ENCODE results near the gene EFNA2. TPM values are rescaled to one million over a fixed set of nuclear protein-coding genes. Genes with fewer than 3 reads are reported as not detected.
A peak's percentile ranks its signal among the peaks of the same experiment; 100 is the strongest.
"Not testable (repeated sequence)": the region's sequence is repeated elsewhere in the genome, so short reads cannot be mapped to it uniquely, and the experiment has no call there.

EFNA2 gene
- total RNA-seq, 2 donors from 2014 or later = not detected

- H3K27ac Mint-ChIP-seq; ATAC-seq (replicated peaks); H3K4me1 Mint-ChIP-seq; H3K36me3 Mint-ChIP-seq (ENCODE audit: low read depth); H3K27me3 Mint-ChIP-seq; H3K9me3 Mint-ChIP-seq; H3K4me3 Mint-ChIP-seq: not testable (repeated sequence)
Observed at GRCh38 chr19:1332208-1332607, 46.5 kb downstream of the EFNA2 start.

GRCh38 chr19:1336079-1336684 is 50.5 kb downstream of the EFNA2 start:
- no peak for ATAC-seq (replicated peaks)
- Mint-ChIP-seq H3K9me3 (no peaks in the 10 kb centered on the region), H3K4me3 (no peak overlapping the region), H3K27me3 (peaks cover 4% of the 10 kb centered on the region), H3K4me1 (no peaks in the 10 kb centered on the region), H3K36me3 (ENCODE audit: low read depth) (no peaks in the 10 kb centered on the region), H3K27ac (no peak overlapping the region)

DNA sequence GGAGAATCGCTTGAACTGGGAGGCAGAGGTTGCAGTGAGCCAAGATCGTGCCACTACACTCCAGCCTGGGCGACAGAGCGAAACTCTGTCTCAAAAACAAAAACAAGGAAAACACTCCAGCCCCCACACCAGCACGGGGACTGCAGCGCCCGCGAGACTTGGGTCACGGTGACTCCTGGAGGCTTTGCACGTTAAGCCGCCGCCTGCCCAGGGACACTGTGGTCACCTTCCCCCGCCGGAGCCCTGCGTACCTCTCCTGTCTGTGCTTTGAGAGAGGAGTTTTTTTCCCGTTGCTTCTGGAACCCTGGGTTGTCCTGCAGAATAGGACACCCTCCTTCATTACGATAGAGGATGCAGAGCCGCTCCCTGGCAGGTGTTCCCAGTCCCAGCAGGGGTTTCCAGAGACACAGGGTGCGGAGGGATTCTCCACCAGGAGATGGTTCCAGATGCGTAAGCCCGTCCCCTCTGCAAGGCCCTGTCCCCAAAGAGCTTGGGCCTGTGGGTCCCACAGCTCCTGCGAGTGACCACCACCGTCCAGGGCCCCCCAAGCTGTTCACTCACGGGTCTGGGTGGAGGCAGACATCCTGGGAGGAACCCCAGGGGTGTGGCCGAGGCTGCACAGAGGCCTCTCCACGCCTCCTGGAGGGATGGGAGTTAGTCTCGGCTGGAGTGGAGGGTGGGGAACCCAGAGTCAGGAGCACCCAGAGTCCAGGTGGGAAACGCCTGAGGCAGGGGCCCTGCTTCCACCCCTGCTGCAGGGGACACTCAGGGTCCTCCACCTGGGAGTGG is 55.2 kb downstream of the EFNA2 start:
- Mint-ChIP-seq H3K27me3 (peaks cover 4% of the 10 kb centered on the region), H3K4me1 (peaks cover 5% of the 10 kb centered on the region), H3K9me3 (no peaks in the 10 kb centered on the region), H3K27ac (no peak overlapping the region), H3K36me3 (ENCODE audit: low read depth) (no peaks in the 10 kb centered on the region), H3K4me3 (no peak overlapping the region)
- no peak for ATAC-seq (replicated peaks)

DNA sequence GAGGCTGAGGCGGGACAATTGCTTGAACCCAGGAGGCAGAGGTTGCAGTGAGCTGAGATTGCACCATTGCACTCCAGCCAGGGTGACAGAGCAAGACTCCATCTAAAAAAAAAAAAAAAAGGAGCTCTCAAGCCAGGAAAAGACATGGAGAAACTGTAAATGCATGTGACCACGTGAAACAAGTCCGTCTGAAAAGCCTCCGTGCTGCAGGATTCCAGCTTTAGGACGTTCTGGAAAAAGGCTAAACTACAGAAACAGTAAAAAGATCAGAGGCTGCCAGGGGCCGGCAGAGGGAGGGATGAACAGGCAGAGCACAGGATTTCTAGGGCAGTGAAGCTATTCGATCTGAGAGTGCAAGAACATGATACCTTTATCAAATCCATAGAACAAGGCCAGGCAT is 57.4 kb downstream of the EFNA2 start:
- Mint-ChIP-seq H3K4me1 (peaks cover 5% of the 10 kb centered on the region), H3K4me3 (no peak overlapping the region), H3K36me3 (ENCODE audit: low read depth) (no peaks in the 10 kb centered on the region), H3K27me3 (peaks cover 2% of the 10 kb centered on the region), H3K27ac (no peak overlapping the region), H3K9me3 (no peaks in the 10 kb centered on the region)
- ATAC-seq (replicated peaks) = no peak

- peak overlapping the region; percentile 63 for H3K27ac Mint-ChIP-seq
- no peak overlapping the region for H3K4me3 Mint-ChIP-seq
- no peaks in the 10 kb centered on the region for H3K9me3 Mint-ChIP-seq
- ATAC-seq (replicated peaks) = no peak
- no peaks in the 10 kb centered on the region for H3K27me3 Mint-ChIP-seq
- H3K36me3 Mint-ChIP-seq (ENCODE audit: low read depth) = no peaks in the 10 kb centered on the region
- peaks cover 5% of the 10 kb centered on the region for H3K4me1 Mint-ChIP-seq
Observed at GRCh38 chr19:1349211-1349610, 63.5 kb downstream of the EFNA2 start.

- Mint-ChIP-seq H3K27ac (no peak overlapping the region), H3K4me3 (no peak overlapping the region), H3K9me3 (no peaks in the 10 kb centered on the region), H3K4me1 (peaks cover 4% of the 10 kb centered on the region), H3K27me3 (no peaks in the 10 kb centered on the region), H3K36me3 (ENCODE audit: low read depth) (peaks cover 4% of the 10 kb centered on the region)
- no peak for ATAC-seq (replicated peaks)
Observed at GRCh38 chr19:1350867-1351266, 65.2 kb downstream of the EFNA2 start.

Other genes starting within 250 kb of the EFNA2 start
- 10 to 100 TPM; 21.8 to 31.2 TPM for gene ABCA7, start 245.8 kb upstream of the EFNA2 start, total RNA-seq
- gene ARHGAP45, start 218.7 kb upstream of the EFNA2 start, total RNA-seq = 100 to 1,000 TPM; 211 to 310 TPM
- gene POLR2E, start 190.5 kb upstream of the EFNA2 start, total RNA-seq = 100 to 1,000 TPM; 155 to 248 TPM
- 100 to 1,000 TPM; 110 to 170 TPM for gene GPX4, start 181.9 kb upstream of the EFNA2 start, total RNA-seq
- 100 to 1,000 TPM; 119 to 139 TPM for gene SBNO2, start 111.6 kb upstream of the EFNA2 start, total RNA-seq
- 10 to 100 TPM; 77.0 to 86.6 TPM for gene STK11, start 80.1 kb upstream of the EFNA2 start, total RNA-seq
- 1 to 10 TPM in 1 of 2 donors, under 1 TPM in 1; 0.77 to 1.4 TPM for gene CBARP, start 47.9 kb upstream of the EFNA2 start, total RNA-seq
- 100 to 1,000 TPM; 148 to 210 TPM for gene ATP5F1D, start 44.1 kb upstream of the EFNA2 start, total RNA-seq
- gene MIDN, start 37.3 kb upstream of the EFNA2 start, total RNA-seq = 10 to 100 TPM; 51.4 to 56.8 TPM
- gene CIRBP, start 16.5 kb upstream of the EFNA2 start, total RNA-seq = 100 to 1,000 TPM; 150 to 172 TPM
- gene FAM174C, start 10.3 kb upstream of the EFNA2 start, total RNA-seq = 10 to 100 TPM; 52.9 to 85.9 TPM
- gene NDUFS7, start 98.0 kb downstream of the EFNA2 start, total RNA-seq = 10 to 100 TPM; 51.5 to 87.9 TPM
- 10 to 100 TPM in 1 of 2 donors, 1 to 10 TPM in 1; 4.9 to 11.2 TPM for gene GAMT, start 115.7 kb downstream of the EFNA2 start, total RNA-seq
- gene DAZAP1, start 121.7 kb downstream of the EFNA2 start, total RNA-seq = 100 to 1,000 TPM; 161 to 271 TPM
- gene RPS15, start 152.5 kb downstream of the EFNA2 start, total RNA-seq = 1,000 to 10,000 TPM; 1,611 to 1,688 TPM
- under 1 TPM; 0.04 to 0.21 TPM for gene APC2, start 164.2 kb downstream of the EFNA2 start, total RNA-seq
- gene C19orf25, start 193.3 kb downstream of the EFNA2 start, total RNA-seq = 10 to 100 TPM; 36.5 to 37.2 TPM
- gene PCSK4, start 204.5 kb downstream of the EFNA2 start, total RNA-seq = 1 to 10 TPM; 2.4 to 7.8 TPM
- 1 to 10 TPM; 1.7 to 2.2 TPM for gene REEP6, start 205.3 kb downstream of the EFNA2 start, total RNA-seq
- gene ADAMTSL5, start 227.1 kb downstream of the EFNA2 start, total RNA-seq = 1 to 10 TPM; 3.0 to 3.9 TPM
- gene PLK5, start 238.2 kb downstream of the EFNA2 start, total RNA-seq = not detected